Measurements from ENCODE around the gene TJP1. TPM values are rescaled to one million over a fixed set of nuclear protein-coding genes. Genes with fewer than 3 reads are reported as not detected.

The TJP1 gene
- 36.0 and 50.0 TPM in 2 replicates for total RNA-seq (2012; rRNA removed)

GRCh38 chr15:29822100-29822683, at the start of gene TJP1:
Gene TJP1 (minus strand): TSS chr15:29822468. CDS start chr15:29822028, 440 bp downstream.
- Histone ChIP-seq H3K4me1 (ENCODE audit: control insufficient read depth, insufficient read depth, low read length) (peaks cover 23% of the 10 kb centered on the region), H3K4me3 (ENCODE audit: low read length) (peak within 1 kb of the TSS; percentile 93), H3K36me3 (ENCODE audit: insufficient read depth, low read length) (no peaks in the 10 kb centered on the region), H3K4me2 (ENCODE audit: low read length) (peak within 1 kb of the TSS; percentile 88), H3K9ac (ENCODE audit: low read depth, low read length) (peak within 1 kb of the TSS; percentile 95), H3K27me3 (ENCODE audit: control insufficient read depth, insufficient read depth, low read length) (no peaks in the 10 kb centered on the region), H3K9me3 (replicated peaks; ENCODE audit: low read length) (no peaks in the 10 kb centered on the region)

- Histone ChIP-seq H3K4me2 (ENCODE audit: low read length) (no peak overlapping the region), H3K27me3 (ENCODE audit: control insufficient read depth, insufficient read depth, low read length) (no peaks in the 10 kb centered on the region), H3K36me3 (ENCODE audit: insufficient read depth, low read length) (no peaks in the 10 kb centered on the region), H3K9ac (ENCODE audit: low read depth, low read length) (no peak overlapping the region), H3K4me1 (ENCODE audit: control insufficient read depth, insufficient read depth, low read length) (peaks cover 5% of the 10 kb centered on the region), H3K9me3 (replicated peaks; ENCODE audit: low read length) (no peaks in the 10 kb centered on the region), H3K4me3 (ENCODE audit: low read length) (no peak overlapping the region)
These were observed 49.1 kb upstream of the TJP1 start for GRCh38 chr15:29871401-29871800.

- H3K4me2 ChIP-seq (ENCODE audit: low read length) = no peak overlapping the region
- no peaks in the 10 kb centered on the region for H3K36me3 ChIP-seq (ENCODE audit: insufficient read depth, low read length)
- H3K27me3 ChIP-seq (ENCODE audit: control insufficient read depth, insufficient read depth, low read length) = no peaks in the 10 kb centered on the region
- no peak overlapping the region for H3K4me3 ChIP-seq (ENCODE audit: low read length)
- no peak overlapping the region for H3K9ac ChIP-seq (ENCODE audit: low read depth, low read length)
- peaks cover 5% of the 10 kb centered on the region for H3K4me1 ChIP-seq (ENCODE audit: control insufficient read depth, insufficient read depth, low read length)
- H3K9me3 ChIP-seq (replicated peaks; ENCODE audit: low read length) = no peaks in the 10 kb centered on the region
These were observed 48.4 kb upstream of the TJP1 start for GRCh38 chr15:29870495-29871151.

- Histone ChIP-seq H3K4me3 (ENCODE audit: low read length) (no peak overlapping the region), H3K4me1 (ENCODE audit: control insufficient read depth, insufficient read depth, low read length) (no peaks in the 10 kb centered on the region), H3K27me3 (ENCODE audit: control insufficient read depth, insufficient read depth, low read length) (no peaks in the 10 kb centered on the region), H3K36me3 (ENCODE audit: insufficient read depth, low read length) (no peaks in the 10 kb centered on the region), H3K4me2 (ENCODE audit: low read length) (peak overlapping the region; percentile 2), H3K9me3 (replicated peaks; ENCODE audit: low read length) (no peaks in the 10 kb centered on the region), H3K9ac (ENCODE audit: low read depth, low read length) (no peak overlapping the region)
These were observed 45.2 kb upstream of the TJP1 start for GRCh38 chr15:29867241-29868000.

GRCh38 chr15:29866337-29866736, 44.1 kb upstream of the TJP1 start:
- Histone ChIP-seq H3K36me3 (ENCODE audit: insufficient read depth, low read length) (no peaks in the 10 kb centered on the region), H3K4me3 (ENCODE audit: low read length) (no peak overlapping the region), H3K9ac (ENCODE audit: low read depth, low read length) (no peak overlapping the region), H3K4me2 (ENCODE audit: low read length) (no peak overlapping the region), H3K9me3 (replicated peaks; ENCODE audit: low read length) (no peaks in the 10 kb centered on the region), H3K4me1 (ENCODE audit: control insufficient read depth, insufficient read depth, low read length) (no peaks in the 10 kb centered on the region), H3K27me3 (ENCODE audit: control insufficient read depth, insufficient read depth, low read length) (no peaks in the 10 kb centered on the region)

- H3K36me3 ChIP-seq (ENCODE audit: insufficient read depth, low read length) = no peaks in the 10 kb centered on the region
- H3K4me2 ChIP-seq (ENCODE audit: low read length) = no peak overlapping the region
- H3K4me3 ChIP-seq (ENCODE audit: low read length) = no peak overlapping the region
- peaks cover 12% of the 10 kb centered on the region for H3K4me1 ChIP-seq (ENCODE audit: control insufficient read depth, insufficient read depth, low read length)
- no peaks in the 10 kb centered on the region for H3K9me3 ChIP-seq (replicated peaks; ENCODE audit: low read length)
- no peak overlapping the region for H3K9ac ChIP-seq (ENCODE audit: low read depth, low read length)
- H3K27me3 ChIP-seq (ENCODE audit: control insufficient read depth, insufficient read depth, low read length) = no peaks in the 10 kb centered on the region
These were observed 42.2 kb upstream of the TJP1 start for GRCh38 chr15:29864501-29864900.

GRCh38 chr15:29863438-29863837, 41.2 kb upstream of the TJP1 start:
- no peak overlapping the region for H3K4me2 ChIP-seq (ENCODE audit: low read length)
- no peaks in the 10 kb centered on the region for H3K9me3 ChIP-seq (replicated peaks; ENCODE audit: low read length)
- peaks cover 16% of the 10 kb centered on the region for H3K4me1 ChIP-seq (ENCODE audit: control insufficient read depth, insufficient read depth, low read length)
- no peak overlapping the region for H3K9ac ChIP-seq (ENCODE audit: low read depth, low read length)
- H3K4me3 ChIP-seq (ENCODE audit: low read length) = no peak overlapping the region
- H3K27me3 ChIP-seq (ENCODE audit: control insufficient read depth, insufficient read depth, low read length) = no peaks in the 10 kb centered on the region
- no peaks in the 10 kb centered on the region for H3K36me3 ChIP-seq (ENCODE audit: insufficient read depth, low read length)

GRCh38 chr15:29862271-29862670, 40.0 kb upstream of the TJP1 start:
- H3K9ac ChIP-seq (ENCODE audit: low read depth, low read length) = no peak overlapping the region
- peaks cover 16% of the 10 kb centered on the region for H3K4me1 ChIP-seq (ENCODE audit: control insufficient read depth, insufficient read depth, low read length)
- no peak overlapping the region for H3K4me2 ChIP-seq (ENCODE audit: low read length)
- H3K9me3 ChIP-seq (replicated peaks; ENCODE audit: low read length) = no peaks in the 10 kb centered on the region
- no peaks in the 10 kb centered on the region for H3K27me3 ChIP-seq (ENCODE audit: control insufficient read depth, insufficient read depth, low read length)
- H3K36me3 ChIP-seq (ENCODE audit: insufficient read depth, low read length) = no peaks in the 10 kb centered on the region
- H3K4me3 ChIP-seq (ENCODE audit: low read length) = no peak overlapping the region

GRCh38 chr15:29860872-29861271, 38.6 kb upstream of the TJP1 start:
- no peaks in the 10 kb centered on the region for H3K27me3 ChIP-seq (ENCODE audit: control insufficient read depth, insufficient read depth, low read length)
- H3K9ac ChIP-seq (ENCODE audit: low read depth, low read length) = no peak overlapping the region
- peaks cover 16% of the 10 kb centered on the region for H3K4me1 ChIP-seq (ENCODE audit: control insufficient read depth, insufficient read depth, low read length)
- no peak overlapping the region for H3K4me2 ChIP-seq (ENCODE audit: low read length)
- no peaks in the 10 kb centered on the region for H3K36me3 ChIP-seq (ENCODE audit: insufficient read depth, low read length)
- no peak overlapping the region for H3K4me3 ChIP-seq (ENCODE audit: low read length)
- H3K9me3 ChIP-seq (replicated peaks; ENCODE audit: low read length) = no peaks in the 10 kb centered on the region

GRCh38 chr15:29859973-29860715, 37.9 kb upstream of the TJP1 start:
- H3K4me2 ChIP-seq (ENCODE audit: low read length) = peak overlapping the region; percentile 68
- H3K9me3 ChIP-seq (replicated peaks; ENCODE audit: low read length) = no peaks in the 10 kb centered on the region
- no peaks in the 10 kb centered on the region for H3K36me3 ChIP-seq (ENCODE audit: insufficient read depth, low read length)
- H3K4me3 ChIP-seq (ENCODE audit: low read length) = peak overlapping the region; percentile 36
- peaks cover 16% of the 10 kb centered on the region for H3K4me1 ChIP-seq (ENCODE audit: control insufficient read depth, insufficient read depth, low read length)
- H3K27me3 ChIP-seq (ENCODE audit: control insufficient read depth, insufficient read depth, low read length) = no peaks in the 10 kb centered on the region
- H3K9ac ChIP-seq (ENCODE audit: low read depth, low read length) = peak overlapping the region; percentile 41

GRCh38 chr15:29859293-29859692, 37.0 kb upstream of the TJP1 start:
- no peak overlapping the region for H3K4me3 ChIP-seq (ENCODE audit: low read length)

More at GRCh38 chr15:29859293-29859692, 37.0 kb upstream of the TJP1 start:
- H3K9ac ChIP-seq (ENCODE audit: low read depth, low read length) = peak overlapping the region; percentile 41
- H3K27me3 ChIP-seq (ENCODE audit: control insufficient read depth, insufficient read depth, low read length) = no peaks in the 10 kb centered on the region
- H3K36me3 ChIP-seq (ENCODE audit: insufficient read depth, low read length) = no peaks in the 10 kb centered on the region
- H3K4me1 ChIP-seq (ENCODE audit: control insufficient read depth, insufficient read depth, low read length) = peaks cover 16% of the 10 kb centered on the region
- peak overlapping the region; percentile 68 for H3K4me2 ChIP-seq (ENCODE audit: low read length)
- no peaks in the 10 kb centered on the region for H3K9me3 ChIP-seq (replicated peaks; ENCODE audit: low read length)
